ENCODE measurements around the gene FBXO31.

FBXO31 gene

DNA sequence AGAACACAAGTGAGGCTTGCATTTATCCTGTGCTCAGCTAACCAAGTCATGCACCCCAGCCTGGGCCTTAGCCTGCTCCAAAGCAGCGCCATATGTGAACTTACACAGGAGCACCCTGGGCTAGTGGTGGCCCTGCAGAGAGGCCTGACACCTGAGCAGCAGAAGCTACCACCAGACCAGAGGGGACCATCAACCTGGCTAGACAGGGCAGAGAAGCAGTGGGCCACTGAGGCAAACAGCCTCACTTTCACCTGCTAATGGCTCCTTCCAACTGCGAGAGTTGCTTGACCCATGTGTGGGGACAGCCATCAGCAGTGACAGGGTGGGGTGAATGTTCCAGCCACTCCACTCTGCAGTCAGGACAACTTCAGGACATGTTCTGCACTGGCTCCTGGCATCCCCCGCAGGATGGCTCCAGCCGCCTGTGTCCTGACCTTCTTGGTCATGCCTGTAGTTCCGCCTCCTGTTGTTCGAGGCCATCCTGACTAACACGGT is 63.5 kb downstream of the FBXO31 start:
- DNase-seq (ENCODE audit: low spot score) = no peak
- in situ Hi-C loops (cut with MboI; ENCODE audit: low sequenced_read_pairs, unreplicated experiment) = no loop called here
- TF ChIP-seq, protein P1, sequence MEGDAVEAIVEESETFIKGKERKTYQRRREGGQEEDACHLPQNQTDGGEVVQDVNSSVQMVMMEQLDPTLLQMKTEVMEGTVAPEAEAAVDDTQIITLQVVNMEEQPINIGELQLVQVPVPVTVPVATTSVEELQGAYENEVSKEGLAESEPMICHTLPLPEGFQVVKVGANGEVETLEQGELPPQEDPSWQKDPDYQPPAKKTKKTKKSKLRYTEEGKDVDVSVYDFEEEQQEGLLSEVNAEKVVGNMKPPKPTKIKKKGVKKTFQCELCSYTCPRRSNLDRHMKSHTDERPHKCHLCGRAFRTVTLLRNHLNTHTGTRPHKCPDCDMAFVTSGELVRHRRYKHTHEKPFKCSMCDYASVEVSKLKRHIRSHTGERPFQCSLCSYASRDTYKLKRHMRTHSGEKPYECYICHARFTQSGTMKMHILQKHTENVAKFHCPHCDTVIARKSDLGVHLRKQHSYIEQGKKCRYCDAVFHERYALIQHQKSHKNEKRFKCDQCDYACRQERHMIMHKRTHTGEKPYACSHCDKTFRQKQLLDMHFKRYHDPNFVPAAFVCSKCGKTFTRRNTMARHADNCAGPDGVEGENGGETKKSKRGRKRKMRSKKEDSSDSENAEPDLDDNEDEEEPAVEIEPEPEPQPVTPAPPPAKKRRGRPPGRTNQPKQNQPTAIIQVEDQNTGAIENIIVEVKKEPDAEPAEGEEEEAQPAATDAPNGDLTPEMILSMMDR (IDR thresholded peaks at IDR 0.05; ENCODE audit: borderline replicate concordance, control extremely low read depth, extremely low read depth, insufficient read depth, missing control alignments) = no peak

- TF ChIP-seq, protein P1 (IDR thresholded peaks at IDR 0.05; ENCODE audit: borderline replicate concordance, control extremely low read depth, extremely low read depth, insufficient read depth, missing control alignments) = no peak
- in situ Hi-C loops (cut with MboI; ENCODE audit: low sequenced_read_pairs, unreplicated experiment) = no loop called here
These were observed 64.6 kb downstream of the FBXO31 start for GRCh38 chr16:87319011-87319410.

GRCh38 chr16:87317750-87318644 is 65.6 kb downstream of the FBXO31 start:
- in situ Hi-C loops (cut with MboI; ENCODE audit: low sequenced_read_pairs, unreplicated experiment) = no loop called here

More at GRCh38 chr16:87319011-87319410, 64.6 kb downstream of the FBXO31 start:
- DNase-seq (ENCODE audit: low spot score) = no peak

DNA sequence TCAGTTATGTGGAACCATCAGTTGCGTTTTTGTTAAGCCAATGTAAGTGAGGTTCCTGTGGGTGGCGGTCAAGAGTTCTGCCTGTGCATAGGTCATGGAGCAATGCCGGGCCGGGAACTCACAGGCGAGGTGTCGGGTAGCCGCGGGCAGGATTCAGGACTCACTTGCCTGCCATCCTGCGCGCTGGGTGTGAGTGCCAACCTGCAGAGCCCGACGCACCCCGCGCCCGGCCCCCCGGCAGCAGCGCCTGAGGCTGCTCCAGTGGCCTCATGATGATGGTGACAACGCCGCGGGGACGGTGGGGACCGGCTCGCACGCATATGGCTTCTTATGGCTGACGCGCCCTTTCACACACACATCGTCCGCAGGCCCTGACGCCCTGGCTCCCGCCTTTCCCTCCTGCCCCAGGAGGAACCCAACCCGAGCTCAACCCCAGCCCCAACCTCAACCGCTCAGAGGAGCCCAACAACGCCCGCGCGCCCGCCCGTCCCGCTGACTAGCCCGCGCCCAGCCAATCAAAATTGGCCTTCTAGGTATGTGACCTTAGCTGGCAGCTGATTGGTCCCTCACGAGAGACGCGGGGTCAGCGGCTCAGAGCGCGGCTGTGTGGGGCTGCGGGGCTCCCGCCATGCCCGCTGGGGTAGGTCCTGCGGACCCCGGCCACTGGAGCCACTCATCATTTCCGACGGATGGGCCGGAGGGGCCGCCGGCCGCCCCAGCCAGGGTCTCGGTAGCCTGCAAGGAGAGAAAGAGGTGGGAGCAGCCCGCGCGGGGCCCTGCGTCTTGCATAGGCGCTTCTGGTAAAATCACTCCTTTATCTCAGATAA is 66.4 kb downstream of the FBXO31 start, which contains the start of gene C16orf95:
TSS of gene C16orf95 (minus strand) at position 470 of the 827 bp plus-strand sequence. CDS start at position 320, 150 bp downstream.
- in situ Hi-C loops (cut with MboI; ENCODE audit: low sequenced_read_pairs, unreplicated experiment) = no loop called here
- TF ChIP-seq, protein P1 (IDR thresholded peaks at IDR 0.05; ENCODE audit: borderline replicate concordance, control extremely low read depth, extremely low read depth, insufficient read depth, missing control alignments) = peak; percentile 58
- DNase-seq (ENCODE audit: low spot score) = peak; percentile 99

More at GRCh38 chr16:87317750-87318644, 65.6 kb downstream of the FBXO31 start:
- TF ChIP-seq, protein P1 (IDR thresholded peaks at IDR 0.05; ENCODE audit: borderline replicate concordance, control extremely low read depth, extremely low read depth, insufficient read depth, missing control alignments) = no peak
- peak; percentile 62 for DNase-seq (ENCODE audit: low spot score)

- no peak for DNase-seq (ENCODE audit: low spot score)
- in situ Hi-C loops (cut with MboI; ENCODE audit: low sequenced_read_pairs, unreplicated experiment) = no loop called here
- TF ChIP-seq, protein P1 (IDR thresholded peaks at IDR 0.05; ENCODE audit: borderline replicate concordance, control extremely low read depth, extremely low read depth, insufficient read depth, missing control alignments) = no peak
These were observed 67.1 kb downstream of the FBXO31 start for GRCh38 chr16:87316450-87316922.

DNA sequence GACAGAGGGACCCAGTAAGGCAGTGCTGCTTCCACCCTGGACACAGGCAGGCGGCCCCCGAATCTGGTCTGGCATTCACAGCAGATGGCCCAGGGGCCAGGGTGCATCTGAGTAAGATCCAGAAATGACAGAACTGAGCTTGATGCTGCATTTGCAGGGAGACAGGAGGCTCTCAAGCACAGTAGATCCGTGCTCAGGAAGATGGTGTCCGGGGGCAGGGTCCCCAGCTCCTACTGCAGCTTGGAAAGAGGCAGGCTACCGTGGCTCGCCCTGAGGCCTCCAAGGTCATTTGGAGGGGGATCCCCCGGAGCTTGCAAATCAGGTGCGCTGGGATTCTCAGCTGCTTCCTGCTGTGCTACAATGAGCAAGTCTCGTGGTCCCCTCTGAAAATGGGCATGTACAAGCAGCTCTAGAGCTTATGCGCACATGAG is 68.6 kb downstream of the FBXO31 start:
- TF ChIP-seq, protein P1 (IDR thresholded peaks at IDR 0.05; ENCODE audit: borderline replicate concordance, control extremely low read depth, extremely low read depth, insufficient read depth, missing control alignments) = no peak
- no peak for DNase-seq (ENCODE audit: low spot score)
- in situ Hi-C loops (cut with MboI; ENCODE audit: low sequenced_read_pairs, unreplicated experiment) = no loop called here

All from GM13976 (cell line).